Measurements from ENCODE around the gene PPP4R2.

DNA sequence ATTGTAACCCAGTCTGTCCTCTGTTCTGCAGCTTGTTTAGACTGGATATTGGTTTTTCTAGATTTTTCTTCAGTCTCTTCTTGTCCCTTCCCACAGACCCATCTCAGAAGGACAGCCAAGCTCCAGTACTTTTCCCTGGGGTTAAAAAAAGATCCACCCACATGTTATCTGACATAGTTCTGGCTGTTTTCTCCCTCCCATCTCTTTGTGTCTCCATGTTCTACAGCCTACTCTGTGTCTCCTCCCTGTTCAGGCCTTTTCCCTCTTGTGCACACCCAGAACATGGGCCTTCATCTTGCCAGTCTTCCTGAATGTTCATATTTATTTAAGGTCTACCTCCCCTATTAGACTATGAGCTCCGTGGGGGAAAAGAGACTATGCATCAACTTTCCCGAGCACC is 5.1 kb upstream of the PPP4R2 start:
- TF ChIP-seq CTCF (IDR thresholded peaks at IDR 0.05) (no peak), POLR2A (IDR thresholded peaks at IDR 0.05) (no peak), POLR2AphosphoS5 (IDR thresholded peaks at IDR 0.05; ENCODE audit: insufficient read depth in 1 of 2, low read depth in 1 of 2) (no peak)
